Measurements from ENCODE around the gene DLG5. TPM values are rescaled to one million over a fixed set of nuclear protein-coding genes. Genes with fewer than 3 reads are reported as not detected.

The DLG5 gene
- total RNA-seq, 1 experiment from 2014 or later, result 31.7 TPM

DNA sequence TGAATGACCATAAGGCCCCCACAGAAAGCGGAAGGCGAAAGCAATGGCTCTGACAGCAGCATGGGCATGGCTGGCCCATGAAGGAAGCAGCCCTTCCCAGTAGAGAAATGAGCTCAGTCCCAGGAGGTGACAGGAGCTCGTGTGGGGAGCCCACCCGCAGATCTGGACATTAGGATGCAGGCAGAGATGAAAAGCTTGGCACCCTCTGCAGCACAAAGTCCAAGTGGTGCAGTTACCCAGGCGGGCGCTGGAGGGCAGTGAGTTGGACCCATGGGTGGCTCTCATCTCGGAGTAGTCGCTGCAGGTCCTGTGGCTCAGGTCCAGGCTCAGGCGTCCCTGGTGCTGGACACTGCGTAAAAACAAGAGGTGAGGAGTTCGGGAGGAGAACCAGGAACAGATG is 109.0 kb downstream of the DLG5 start:
- Histone ChIP-seq H3K27me3 (ENCODE audit: control insufficient read depth, insufficient read depth, low read length) (no peaks in the 10 kb centered on the region), H3K36me3 (replicated peaks; ENCODE audit: control insufficient read depth, insufficient read depth, low read length) (peaks cover 37% of the 10 kb centered on the region), H3K4me3 (ENCODE audit: insufficient read depth, low read depth, low read length) (no peak overlapping the region)
- DNase-seq, result no peak

DNA sequence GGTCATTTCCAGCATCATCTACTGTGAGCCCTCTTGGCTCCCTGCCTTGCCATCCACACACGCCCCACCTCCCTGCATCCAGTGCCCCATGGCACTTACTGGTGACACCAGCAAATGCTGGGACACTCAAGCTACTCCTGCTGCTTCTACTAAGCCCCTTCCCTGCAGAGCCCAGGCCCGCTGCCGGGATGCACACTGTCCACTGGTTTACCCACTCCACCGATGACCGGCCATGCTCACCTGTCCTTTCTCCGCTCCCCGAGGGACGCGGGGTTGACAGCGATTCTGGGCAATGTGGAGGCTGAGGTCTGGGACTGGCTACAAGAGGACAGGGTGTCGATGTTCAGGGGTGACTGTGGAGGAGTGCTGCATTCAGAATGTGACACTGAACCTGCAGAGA is 110.2 kb downstream of the DLG5 start:
- peaks cover 41% of the 10 kb centered on the region for H3K36me3 ChIP-seq (replicated peaks; ENCODE audit: control insufficient read depth, insufficient read depth, low read length)
- H3K27me3 ChIP-seq (ENCODE audit: control insufficient read depth, insufficient read depth, low read length), result no peaks in the 10 kb centered on the region
- H3K4me3 ChIP-seq (ENCODE audit: insufficient read depth, low read depth, low read length), result no peak overlapping the region
- no peak for DNase-seq

DNA sequence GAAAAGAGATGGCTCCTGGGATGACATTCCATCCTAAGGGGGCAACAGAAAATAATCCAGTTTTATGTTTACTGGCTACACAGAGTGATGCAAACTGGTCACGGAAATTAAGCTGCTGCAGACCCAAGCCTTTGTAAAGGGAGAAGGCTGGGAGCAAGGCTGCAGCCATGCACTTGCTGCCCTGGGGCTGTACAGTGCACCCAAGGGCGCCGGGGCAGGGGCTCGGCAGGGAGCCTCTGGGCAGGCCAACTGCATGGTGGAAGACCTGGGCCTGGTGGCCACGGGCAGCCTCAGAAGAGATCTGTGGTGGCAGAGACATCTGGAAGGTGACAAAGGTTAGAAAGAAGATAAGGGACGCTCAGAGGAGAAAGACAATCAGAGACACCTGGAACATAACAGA is 113.8 kb downstream of the DLG5 start:
- H3K4me3 ChIP-seq (ENCODE audit: insufficient read depth, low read depth, low read length), result no peak overlapping the region
- DNase-seq, result no peak
- H3K27me3 ChIP-seq (ENCODE audit: control insufficient read depth, insufficient read depth, low read length), result no peaks in the 10 kb centered on the region
- H3K36me3 ChIP-seq (replicated peaks; ENCODE audit: control insufficient read depth, insufficient read depth, low read length), result peaks cover 39% of the 10 kb centered on the region

DNA sequence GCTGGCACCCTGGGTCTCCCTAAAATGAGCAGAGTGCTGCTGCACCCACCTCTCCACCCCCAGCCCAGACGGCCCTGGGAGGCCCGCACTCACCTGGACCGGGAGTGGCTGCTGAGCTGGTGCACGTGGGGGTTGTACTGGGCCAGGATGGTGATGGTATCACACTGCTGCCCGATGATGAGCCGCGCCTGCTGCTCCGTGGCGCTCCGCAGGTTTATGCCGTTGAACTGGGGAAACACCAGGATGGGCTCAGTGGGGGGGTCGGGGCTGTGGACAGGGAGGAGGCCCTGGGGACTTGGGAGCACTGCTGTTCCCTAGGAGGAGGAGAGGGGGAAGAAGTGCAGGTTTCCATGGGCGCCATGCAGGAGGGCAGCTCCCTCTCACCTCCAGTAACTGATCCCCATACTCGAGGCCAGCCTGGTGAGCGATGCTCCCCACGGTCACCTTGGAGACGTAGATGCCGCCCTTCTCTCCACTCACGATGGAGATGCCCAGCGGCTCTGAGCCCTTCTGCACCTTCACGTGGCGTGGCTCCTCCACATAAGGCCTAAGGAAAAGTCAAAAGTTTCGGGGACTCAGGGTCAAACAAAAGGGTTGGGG is 114.6 kb downstream of the DLG5 start:
- no peaks in the 10 kb centered on the region for H3K27me3 ChIP-seq (ENCODE audit: control insufficient read depth, insufficient read depth, low read length)
- DNase-seq, result no peak
- H3K36me3 ChIP-seq (replicated peaks; ENCODE audit: control insufficient read depth, insufficient read depth, low read length), result peaks cover 40% of the 10 kb centered on the region
- H3K4me3 ChIP-seq (ENCODE audit: insufficient read depth, low read depth, low read length), result no peak overlapping the region

DNA sequence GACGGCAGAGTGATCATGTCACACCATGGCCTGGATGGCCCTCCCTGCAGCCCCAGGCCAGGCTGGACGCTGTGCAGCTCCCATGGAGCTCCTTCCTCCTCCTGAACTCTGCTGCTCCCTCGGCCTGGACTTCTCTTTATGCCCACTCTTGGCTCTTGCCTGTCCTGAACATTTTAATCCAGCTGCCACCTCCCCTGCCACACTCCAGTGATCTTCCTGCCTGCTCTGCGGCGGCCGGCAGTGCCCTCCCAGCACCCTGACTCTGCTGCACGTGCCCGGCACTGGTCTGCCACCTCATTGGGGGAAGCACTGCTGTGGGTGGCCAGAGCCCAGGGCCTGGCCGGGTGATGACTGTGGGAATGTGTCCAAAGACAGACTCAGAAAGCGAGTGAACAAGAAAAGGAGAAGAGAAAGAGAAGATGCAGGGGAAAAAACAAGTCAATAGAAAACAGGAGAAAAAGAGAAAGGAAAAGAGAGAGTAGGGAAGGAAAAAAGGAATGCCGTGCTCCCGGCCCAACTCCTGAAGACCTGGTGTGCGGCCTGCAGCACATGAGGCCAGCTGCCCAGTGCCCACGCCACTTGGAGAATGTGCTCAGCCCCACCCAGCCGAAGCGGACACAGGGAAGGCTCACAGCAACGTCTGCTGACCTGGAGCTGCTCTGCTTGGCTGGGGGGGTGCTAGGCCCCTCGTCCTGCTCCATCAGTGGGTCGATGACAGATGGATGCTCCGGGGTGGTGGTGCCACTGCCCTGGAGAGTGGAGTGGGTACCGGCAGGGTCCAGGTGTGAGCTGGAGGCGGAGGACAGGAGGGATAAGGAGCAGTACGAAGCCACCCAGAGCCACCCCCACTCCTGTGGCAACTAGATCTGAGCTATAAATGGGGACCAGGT is 115.9 kb downstream of the DLG5 start:
- no peak overlapping the region for H3K4me3 ChIP-seq (ENCODE audit: insufficient read depth, low read depth, low read length)
- H3K27me3 ChIP-seq (ENCODE audit: control insufficient read depth, insufficient read depth, low read length), result no peaks in the 10 kb centered on the region
- peaks cover 37% of the 10 kb centered on the region for H3K36me3 ChIP-seq (replicated peaks; ENCODE audit: control insufficient read depth, insufficient read depth, low read length)
- DNase-seq, result no peak

DNA sequence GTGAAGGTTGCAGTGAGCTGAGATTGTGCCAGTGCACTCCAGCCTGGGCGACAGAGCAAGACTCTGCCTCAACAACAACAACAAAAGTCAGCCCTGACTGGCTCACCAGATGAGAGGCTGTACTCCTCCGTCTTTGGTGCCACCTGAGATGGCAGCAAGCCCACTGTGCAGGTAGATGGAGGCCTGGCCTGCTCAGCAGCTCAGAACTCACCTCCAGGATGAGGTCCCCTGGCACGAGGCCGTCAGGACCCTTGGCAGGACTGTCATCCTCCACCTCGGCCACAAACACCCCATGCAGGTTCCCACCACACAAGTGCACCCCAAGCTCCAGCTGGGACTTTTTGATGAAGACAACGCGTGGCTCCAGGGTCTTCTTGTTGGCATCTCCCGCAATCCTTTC is 117.2 kb downstream of the DLG5 start:
- DNase-seq, result no peak
- Histone ChIP-seq H3K36me3 (replicated peaks; ENCODE audit: control insufficient read depth, insufficient read depth, low read length) (peaks cover 44% of the 10 kb centered on the region), H3K4me3 (ENCODE audit: insufficient read depth, low read depth, low read length) (no peak overlapping the region), H3K27me3 (ENCODE audit: control insufficient read depth, insufficient read depth, low read length) (no peaks in the 10 kb centered on the region)

DNA sequence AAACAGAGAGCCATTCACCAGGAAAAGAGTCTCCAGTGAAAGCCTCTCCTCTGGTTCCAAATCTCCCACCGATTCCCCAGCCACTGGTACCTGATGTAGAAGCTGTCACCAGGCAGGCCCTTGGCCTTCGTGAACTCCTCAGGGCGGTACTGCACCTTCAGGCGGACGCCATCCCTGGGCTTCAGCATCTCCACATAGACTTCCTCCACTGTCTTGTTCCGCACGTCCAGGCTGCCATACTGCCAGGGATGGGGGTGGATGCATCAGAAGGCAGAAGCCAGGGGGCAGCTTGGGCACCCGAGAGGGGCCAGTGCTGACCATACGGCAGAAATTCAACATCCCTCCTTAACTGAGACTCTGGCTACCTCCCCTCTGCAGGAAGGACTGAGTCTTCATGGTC is 118.8 kb downstream of the DLG5 start:
- Histone ChIP-seq H3K36me3 (replicated peaks; ENCODE audit: control insufficient read depth, insufficient read depth, low read length) (peaks cover 45% of the 10 kb centered on the region), H3K4me3 (ENCODE audit: insufficient read depth, low read depth, low read length) (no peak overlapping the region), H3K27me3 (ENCODE audit: control insufficient read depth, insufficient read depth, low read length) (no peaks in the 10 kb centered on the region)
- no peak for DNase-seq

DNA sequence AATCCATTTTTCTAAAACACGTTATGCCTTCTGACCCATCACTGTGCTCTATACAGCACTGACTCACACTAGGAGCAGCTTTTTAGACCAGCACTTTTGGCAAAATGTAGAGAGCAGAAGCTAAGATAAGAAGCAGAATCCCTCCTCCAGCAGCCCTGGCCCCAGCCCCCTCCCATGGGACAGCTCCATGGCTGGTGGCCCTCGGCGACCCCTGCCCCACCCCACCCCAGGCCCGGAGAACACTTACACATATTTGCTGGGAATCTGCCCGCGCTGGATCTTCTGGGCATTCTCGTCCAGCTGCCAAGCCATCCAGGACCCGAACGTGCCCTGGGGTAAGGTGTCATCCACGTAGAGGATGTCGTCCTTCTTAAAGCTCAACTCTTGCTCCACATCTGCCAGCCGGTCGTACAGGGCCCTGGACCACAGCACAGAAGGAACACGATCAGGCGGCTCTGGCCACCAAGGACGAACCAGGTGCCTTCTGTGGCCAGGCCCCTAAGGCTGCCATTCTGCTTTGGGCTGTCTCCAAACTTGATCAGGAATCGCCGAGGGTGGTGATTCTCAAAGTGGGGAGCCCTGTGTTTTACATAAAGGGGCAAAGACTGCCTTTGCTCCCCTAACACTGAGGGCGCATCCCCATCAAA is 119.9 kb downstream of the DLG5 start:
- Histone ChIP-seq H3K27me3 (ENCODE audit: control insufficient read depth, insufficient read depth, low read length) (no peaks in the 10 kb centered on the region), H3K4me3 (ENCODE audit: insufficient read depth, low read depth, low read length) (no peak overlapping the region), H3K36me3 (replicated peaks; ENCODE audit: control insufficient read depth, insufficient read depth, low read length) (peaks cover 41% of the 10 kb centered on the region)
- DNase-seq, result no peak

DNA sequence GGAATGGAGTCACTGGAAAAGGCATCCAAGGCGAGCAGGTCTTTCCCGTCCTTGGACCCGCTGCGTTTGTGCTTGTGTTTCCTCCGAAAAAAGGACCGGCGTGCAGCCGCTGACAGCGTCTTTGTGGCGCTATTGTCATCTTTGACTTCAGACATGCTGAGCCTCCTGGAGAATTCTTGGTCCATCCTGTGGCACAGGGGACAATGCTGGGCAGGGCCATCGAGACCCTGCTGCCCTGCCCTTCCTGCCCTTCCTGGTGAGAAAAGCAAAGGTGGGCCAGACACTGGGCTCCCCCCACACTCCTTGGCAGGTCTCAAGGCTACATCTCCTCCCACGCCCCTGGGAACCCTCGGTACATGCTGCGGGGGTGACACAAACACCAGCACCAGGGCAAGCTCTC is 120.9 kb downstream of the DLG5 start:
- DNase-seq, result no peak
- Histone ChIP-seq H3K4me3 (ENCODE audit: insufficient read depth, low read depth, low read length) (no peak overlapping the region), H3K36me3 (replicated peaks; ENCODE audit: control insufficient read depth, insufficient read depth, low read length) (peaks cover 35% of the 10 kb centered on the region), H3K27me3 (ENCODE audit: control insufficient read depth, insufficient read depth, low read length) (no peaks in the 10 kb centered on the region)

DNA sequence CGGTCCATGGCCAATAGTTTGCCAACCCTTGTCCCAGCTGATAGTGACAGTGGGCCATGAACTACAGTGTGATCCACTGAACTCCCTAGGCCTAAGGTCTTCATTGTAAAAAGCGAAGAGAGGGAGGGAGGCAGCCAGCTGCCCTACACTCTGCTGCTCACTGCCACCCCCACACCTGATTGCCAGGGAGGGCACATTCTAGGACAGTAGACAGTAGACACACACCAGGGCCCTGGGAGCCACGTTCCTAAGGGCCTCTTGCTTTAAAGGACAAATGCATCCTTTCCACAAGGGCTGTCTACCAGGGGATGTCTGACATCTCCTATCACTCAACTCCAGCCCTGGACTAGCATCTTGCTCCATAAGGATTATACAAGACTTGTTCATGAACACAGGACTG is 122.2 kb downstream of the DLG5 start:
- peaks cover 33% of the 10 kb centered on the region for H3K36me3 ChIP-seq (replicated peaks; ENCODE audit: control insufficient read depth, insufficient read depth, low read length)
- no peaks in the 10 kb centered on the region for H3K27me3 ChIP-seq (ENCODE audit: control insufficient read depth, insufficient read depth, low read length)
- H3K4me3 ChIP-seq (ENCODE audit: insufficient read depth, low read depth, low read length), result no peak overlapping the region
- no peak for DNase-seq

DNA sequence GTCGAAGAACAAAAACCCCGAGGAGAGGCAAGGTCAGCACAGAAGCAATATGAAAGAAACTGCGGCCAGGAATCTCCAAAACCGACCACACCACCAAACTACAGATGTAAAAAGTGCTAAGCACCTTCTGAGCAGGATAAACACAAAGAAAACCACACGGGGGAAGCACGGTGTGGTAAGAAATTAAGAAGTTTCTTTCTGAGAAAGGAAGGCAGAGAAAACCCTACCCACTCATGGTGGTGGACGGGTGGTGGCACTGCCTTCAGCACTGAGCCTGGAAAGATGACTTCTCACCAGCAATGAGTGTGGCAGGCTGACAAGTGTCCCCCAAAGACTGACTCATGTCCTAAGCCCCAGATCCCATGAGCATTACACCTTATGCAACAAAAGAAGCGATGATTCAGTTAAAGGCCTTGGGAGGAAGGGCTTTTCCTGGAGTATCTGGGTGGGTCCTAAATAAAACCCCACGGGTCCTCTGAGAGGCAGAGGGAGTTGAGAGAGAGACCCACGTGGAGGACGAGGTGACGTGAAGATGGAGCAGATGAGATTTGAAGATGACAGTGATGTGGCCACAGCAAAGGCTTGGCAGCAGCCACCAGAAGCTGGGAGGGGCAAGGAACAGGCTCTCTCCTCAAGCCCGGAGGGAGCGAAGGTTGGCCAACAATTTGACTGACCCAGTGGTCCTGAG is 124.9 kb downstream of the DLG5 start:
- Histone ChIP-seq H3K4me3 (ENCODE audit: insufficient read depth, low read depth, low read length) (no peak overlapping the region), H3K27me3 (ENCODE audit: control insufficient read depth, insufficient read depth, low read length) (no peaks in the 10 kb centered on the region), H3K36me3 (replicated peaks; ENCODE audit: control insufficient read depth, insufficient read depth, low read length) (peaks cover 29% of the 10 kb centered on the region)
- DNase-seq, result no peak

DNA sequence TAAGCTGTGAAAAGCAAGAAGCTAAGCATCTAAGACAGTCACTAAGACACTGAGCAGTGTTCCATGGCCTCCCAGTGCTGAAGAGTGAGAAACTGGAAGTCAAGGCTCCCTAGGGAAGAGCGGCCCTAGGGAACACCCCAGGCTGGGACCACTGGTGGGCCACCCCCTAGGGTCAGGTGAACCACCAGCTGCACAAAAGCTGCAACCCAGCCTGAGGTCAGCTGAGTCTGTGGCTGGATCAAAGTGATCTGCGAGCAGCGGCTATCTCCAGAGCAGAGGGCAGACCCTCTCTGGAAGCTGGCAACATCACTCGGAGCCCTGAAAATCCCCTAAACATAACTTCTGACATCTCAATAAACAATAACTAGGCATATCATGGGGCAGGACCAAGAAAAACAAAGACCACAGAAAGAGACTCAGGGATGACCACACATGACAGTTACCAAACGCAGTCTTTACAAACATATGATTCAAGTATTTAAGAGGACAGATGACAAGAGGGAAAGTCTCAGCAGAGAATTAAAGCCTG is 125.8 kb downstream of the DLG5 start:
- H3K36me3 ChIP-seq (replicated peaks; ENCODE audit: control insufficient read depth, insufficient read depth, low read length), result peaks cover 25% of the 10 kb centered on the region
- no peak for DNase-seq
- H3K4me3 ChIP-seq (ENCODE audit: insufficient read depth, low read depth, low read length), result no peak overlapping the region
- H3K27me3 ChIP-seq (ENCODE audit: control insufficient read depth, insufficient read depth, low read length), result no peaks in the 10 kb centered on the region

DNA sequence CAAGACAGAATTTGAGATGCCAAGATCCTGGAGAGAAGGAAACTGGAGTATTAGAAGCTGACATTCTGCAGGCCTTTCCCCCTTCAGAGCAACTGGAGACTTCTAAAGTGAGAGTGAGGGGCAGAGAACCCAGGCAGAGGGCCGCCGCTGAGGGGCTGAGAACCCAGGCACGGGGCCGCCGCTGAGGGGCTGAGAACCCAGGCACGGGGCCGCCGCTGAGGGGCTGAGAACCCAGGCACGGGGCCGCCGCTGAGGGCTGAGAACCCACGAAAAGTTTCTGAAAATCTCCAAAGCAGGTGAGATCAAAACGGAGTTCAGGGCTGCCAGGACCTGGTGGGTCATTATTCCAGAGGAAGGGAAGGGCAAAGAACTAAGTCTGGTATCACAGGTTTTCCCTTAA is 126.2 kb downstream of the DLG5 start:
- Histone ChIP-seq H3K36me3 (replicated peaks; ENCODE audit: control insufficient read depth, insufficient read depth, low read length) (peaks cover 23% of the 10 kb centered on the region), H3K4me3 (ENCODE audit: insufficient read depth, low read depth, low read length) (no peak overlapping the region), H3K27me3 (ENCODE audit: control insufficient read depth, insufficient read depth, low read length) (no peaks in the 10 kb centered on the region)
- no peak for DNase-seq

DNA sequence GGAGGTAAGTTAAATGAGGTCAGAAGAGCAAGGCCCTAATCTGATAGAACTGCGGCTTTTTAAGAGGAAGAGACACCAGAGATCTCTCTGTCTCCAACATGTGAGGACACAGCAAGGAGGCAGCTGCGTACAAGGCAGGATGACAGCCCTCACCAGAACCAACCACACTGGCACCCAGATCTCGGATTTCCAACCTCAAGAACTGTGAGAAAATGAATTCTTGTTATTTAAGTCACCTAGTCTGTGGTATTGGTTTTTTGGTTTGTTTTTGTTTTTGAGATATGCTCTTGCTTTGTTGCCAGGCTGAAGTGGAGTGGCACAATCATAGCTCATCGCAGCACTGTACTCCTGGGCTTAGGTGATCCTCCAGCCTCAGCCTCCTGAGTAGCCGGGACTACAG is 127.2 kb downstream of the DLG5 start:
- Histone ChIP-seq H3K4me3 (ENCODE audit: insufficient read depth, low read depth, low read length) (no peak overlapping the region), H3K36me3 (replicated peaks; ENCODE audit: control insufficient read depth, insufficient read depth, low read length) (peaks cover 20% of the 10 kb centered on the region), H3K27me3 (ENCODE audit: control insufficient read depth, insufficient read depth, low read length) (no peaks in the 10 kb centered on the region)
- no peak for DNase-seq
